CD4-positive, alpha-beta T cell treated with Interleukin-10 for 1 hour (primary cell): ENCODE measurements around the gene IFNAR1.
A peak's percentile ranks its signal among the peaks of the same experiment; 100 is the strongest.
"Not testable (repeated sequence)": the region's sequence is repeated elsewhere in the genome, so short reads cannot be mapped to it uniquely, and the experiment has no call there.

ENCODE experiments used
- DNase-seq: peaks from one replicate; pipeline ENCODE4 v3.0.0-alpha.2; 2020

IFNAR1 gene

DNA sequence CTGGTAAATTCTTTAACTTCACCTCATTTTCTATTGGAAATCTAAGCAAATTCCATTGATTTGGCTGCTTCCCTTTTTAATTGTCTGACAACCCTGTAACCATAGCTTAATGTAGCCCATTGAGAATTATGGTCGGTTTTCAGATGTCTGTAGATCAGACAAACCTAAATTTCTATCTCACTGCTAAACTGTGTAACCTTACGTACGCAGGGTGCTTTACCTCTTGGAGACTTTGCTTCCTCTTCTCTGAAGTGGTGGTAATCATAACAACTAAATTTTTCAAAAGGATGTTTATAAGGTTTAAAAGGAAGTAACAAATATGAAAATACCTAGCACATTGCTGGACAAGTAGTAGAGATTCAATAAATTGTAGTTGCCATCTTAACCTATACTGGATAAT lies 25.9 kb downstream of the IFNAR1 start:
- no peak for DNase-seq

DNA sequence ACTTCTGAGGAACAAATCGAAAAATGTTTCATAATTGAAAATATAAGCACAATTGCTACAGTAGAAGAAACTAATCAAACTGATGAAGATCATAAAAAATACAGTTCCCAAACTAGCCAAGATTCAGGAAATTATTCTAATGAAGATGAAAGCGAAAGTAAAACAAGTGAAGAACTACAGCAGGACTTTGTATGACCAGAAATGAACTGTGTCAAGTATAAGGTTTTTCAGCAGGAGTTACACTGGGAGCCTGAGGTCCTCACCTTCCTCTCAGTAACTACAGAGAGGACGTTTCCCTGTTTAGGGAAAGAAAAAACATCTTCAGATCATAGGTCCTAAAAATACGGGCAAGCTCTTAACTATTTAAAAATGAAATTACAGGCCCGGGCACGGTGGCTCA lies 30.6 kb downstream of the IFNAR1 start:
- no peak for DNase-seq

DNA sequence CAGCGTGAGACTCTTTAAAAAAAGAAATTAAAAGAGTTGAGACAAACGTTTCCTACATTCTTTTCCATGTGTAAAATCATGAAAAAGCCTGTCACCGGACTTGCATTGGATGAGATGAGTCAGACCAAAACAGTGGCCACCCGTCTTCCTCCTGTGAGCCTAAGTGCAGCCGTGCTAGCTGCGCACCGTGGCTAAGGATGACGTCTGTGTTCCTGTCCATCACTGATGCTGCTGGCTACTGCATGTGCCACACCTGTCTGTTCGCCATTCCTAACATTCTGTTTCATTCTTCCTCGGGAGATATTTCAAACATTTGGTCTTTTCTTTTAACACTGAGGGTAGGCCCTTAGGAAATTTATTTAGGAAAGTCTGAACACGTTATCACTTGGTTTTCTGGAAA lies 31.2 kb downstream of the IFNAR1 start:
- DNase-seq, result no peak

DNA sequence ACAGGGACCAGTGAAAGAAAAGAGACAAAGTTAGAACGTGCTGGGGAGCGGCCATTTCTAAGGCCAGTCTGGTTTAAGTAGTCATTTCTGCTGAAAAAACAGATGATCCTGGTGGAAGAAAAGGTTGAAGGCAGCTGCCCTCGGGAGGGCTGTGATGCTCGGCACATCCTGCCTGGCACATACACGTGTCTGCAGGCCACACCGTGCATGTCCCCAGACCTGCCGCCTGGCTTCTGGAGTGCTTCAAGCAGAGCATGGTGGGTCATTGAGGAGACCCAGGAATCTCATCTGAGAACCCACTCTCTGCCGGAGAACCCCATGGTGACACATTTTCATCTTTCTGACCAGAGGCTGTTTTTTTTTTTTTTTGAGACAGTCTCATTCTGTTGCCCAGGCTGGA lies 32.4 kb downstream of the IFNAR1 start:
- no peak for DNase-seq

DNA sequence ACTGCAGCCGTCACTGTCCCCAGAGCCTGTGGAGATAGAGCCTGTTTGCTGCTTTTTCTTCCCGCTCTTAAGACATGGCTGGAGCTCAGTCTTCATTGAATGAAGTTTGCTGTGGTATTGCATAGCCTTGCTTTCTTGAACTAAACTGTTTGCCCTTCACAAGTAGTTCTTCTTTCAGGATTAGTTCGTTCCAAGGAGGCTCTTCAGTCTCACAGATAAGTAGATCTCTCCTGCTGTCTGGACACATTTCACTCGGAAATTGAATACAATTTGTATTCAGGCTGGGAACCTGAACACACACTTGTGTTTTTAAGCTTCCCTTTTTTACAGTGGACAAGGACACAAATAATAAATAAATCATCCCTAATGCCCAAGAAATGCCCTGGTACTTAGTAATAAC lies 34.7 kb downstream of the IFNAR1 start:
- DNase-seq, result no peak

DNA sequence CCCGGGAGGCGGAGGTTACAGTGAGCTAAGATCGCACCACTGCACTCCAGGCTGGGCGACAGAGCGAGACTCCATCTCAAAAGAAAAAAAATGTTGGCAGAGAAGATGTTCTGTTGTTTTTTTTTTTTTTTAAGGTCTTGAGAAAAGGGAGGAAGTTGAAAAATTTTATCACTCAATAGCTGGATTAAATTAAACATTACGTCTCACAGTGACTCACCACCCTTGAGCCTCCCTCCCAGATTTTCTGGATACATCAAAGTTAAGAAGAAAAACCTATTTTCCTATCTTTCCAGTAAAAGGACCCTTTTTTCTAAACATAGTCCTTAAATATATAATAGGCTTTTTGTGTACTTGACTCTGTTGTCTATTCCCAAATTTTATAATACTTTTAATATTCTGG lies 35.5 kb downstream of the IFNAR1 start:
- no peak for DNase-seq

DNA sequence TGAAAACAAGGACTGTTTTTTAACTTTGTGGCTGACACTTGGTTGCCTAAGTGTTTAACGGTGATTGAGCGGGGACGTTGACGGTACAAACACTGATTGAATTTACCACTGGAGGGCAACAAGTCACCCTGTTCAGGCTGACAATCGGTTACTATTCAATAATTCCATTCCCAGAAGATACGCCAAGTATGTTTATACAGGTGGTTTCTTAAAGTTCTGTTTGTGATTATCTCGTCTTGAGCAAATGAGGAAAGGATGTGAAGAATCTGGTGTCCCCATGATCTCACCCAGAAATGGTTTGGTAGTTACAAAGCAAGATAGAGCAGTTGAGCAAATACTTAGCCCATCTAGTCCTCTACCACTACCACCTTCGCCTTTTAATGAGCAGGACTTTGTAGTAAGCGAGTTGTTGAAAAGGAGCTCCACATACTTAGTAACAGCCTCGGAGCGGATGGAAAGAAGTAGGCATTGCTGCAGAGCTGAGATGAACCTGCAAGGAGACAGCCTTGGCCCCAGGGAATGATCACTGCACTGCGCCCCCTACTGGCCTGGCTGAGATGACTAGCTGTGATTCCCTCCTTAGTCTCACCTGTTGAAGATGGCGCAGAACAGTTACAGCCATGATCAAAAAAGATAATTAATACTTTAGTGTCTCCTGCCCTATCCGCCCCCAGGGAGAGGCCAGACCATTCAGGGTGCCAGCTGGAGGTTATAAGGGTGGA lies 36.3 kb downstream of the IFNAR1 start:
- DNase-seq, result peak; percentile 88

DNA sequence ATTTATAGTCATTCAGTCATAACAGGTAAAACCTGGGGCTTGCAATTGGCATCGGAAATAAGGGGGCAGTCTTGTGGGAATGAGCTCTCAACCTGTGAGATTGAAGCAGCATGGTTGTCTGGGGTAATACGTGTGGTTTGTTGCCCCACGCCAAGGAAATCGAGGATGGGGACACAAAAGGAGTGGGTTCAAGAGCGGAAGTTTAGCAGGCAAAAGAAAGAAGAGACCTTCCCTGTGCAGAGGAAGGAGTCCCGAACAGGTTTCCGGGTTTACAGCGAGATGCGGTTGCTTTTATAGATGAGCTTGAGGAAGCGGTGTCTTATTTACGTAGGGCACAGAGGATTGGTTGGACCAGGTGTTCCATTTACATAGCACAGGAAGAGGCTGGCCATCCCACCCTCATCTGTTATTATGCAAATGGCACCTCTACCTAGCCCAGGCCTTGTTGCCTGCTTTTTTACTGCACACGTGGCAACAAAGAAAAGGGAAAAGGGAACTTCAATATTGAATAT lies 37.3 kb downstream of the IFNAR1 start:
- DNase-seq, result peak; percentile 88

DNA sequence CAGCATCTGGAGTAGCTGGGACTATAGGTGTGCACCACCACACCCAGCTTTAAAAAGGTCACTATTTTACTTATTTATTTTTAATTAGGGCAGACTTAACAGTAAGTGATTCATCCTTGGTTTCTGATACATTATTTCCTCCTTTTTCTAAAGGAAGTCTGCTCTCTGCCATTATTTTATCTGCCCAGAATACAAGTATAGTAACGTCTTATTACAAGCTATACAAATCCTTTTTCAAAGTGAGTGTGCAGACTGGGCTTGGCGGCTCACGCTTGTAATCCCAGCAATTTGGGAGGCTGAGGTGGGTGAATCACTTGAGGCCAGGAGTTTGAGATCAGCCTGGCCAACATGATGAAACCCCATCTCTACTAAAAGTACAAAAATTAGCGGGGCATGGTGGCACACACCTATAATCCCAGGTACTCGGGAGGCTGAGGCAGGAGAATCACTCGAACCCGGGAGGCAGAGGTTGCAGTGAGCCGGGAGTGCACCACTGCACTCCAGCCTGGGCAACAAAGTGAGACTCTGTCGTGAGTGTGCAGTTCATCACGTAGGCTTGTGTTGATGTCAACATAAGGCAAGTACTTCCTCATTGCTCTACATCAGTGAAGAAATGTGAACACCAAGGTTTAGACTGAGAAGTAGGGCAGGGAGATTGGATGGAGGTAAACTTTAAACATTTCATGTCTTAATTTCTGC lies 39.3 kb downstream of the IFNAR1 start:
- DNase-seq, result not testable (repeated sequence)

DNA sequence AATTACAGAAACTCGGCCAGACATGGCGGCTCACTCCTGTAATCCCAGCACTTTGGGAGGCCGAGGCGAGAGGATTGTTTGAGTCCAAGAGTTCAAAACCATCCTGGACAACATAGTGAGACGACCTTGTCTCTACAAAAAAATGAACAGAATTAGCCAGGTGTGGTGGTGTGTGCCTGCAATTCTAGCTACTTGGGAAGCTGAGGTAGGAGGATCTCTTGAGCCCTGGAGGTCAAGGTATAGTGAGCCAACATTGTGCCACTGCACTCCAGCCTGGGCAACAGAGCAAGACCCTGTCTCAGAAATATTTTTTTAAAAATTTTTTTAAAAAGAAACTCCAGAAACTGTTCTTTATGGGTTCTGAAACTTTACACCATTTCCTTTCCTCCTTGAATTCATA lies 40.1 kb downstream of the IFNAR1 start:
- no peak for DNase-seq

DNA sequence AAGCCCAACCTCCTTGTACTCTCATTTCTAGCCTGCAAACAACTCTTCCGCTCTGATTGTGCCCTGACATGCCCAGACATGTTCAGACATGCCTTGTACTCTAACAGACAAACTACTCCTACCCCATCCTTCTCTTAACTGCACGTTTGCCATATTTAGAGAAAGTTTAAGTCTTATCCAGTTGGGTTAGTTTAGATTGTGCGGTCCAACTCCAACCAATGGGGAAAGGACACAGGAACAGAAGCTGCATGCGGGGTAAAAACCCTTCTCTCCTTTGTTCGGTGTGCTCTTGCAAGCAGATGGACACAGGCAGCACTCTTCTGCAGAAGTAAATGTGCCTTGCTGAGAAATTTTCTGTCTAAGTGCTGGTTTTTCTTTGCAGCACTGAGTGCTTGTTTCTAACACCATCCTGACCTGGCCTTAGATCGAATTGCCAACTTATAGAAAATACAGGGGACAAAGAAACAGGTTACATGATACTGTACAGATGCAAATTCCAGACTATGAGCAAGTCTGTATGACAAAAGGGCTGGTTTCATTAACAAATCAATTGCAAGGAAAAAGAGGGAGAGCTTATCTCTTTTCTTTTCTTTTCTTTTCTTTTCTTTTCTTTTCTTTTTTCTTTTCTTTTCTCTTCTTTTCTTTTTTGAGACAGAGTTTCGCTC lies 42.7 kb downstream of the IFNAR1 start:
- no peak for DNase-seq

DNA sequence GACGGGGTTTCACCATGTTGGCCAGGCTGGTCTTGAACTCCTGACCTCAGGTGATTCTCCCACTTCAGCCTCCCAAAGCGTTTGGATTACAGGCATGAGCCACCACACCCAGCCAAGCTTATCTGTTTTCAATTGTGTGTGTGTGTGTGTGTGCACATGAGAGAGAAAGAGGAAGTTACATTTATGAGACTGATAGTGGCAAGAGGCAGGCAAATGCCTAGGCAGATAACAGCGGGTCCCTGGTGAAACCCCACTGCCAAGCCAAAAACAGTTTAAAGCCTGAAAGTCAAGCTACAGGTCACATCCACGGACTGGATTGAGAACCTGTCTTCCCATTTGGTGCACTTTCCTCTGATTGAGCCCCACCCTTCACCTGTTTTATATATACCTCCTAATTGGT lies 43.4 kb downstream of the IFNAR1 start:
- DNase-seq, result no peak

DNA sequence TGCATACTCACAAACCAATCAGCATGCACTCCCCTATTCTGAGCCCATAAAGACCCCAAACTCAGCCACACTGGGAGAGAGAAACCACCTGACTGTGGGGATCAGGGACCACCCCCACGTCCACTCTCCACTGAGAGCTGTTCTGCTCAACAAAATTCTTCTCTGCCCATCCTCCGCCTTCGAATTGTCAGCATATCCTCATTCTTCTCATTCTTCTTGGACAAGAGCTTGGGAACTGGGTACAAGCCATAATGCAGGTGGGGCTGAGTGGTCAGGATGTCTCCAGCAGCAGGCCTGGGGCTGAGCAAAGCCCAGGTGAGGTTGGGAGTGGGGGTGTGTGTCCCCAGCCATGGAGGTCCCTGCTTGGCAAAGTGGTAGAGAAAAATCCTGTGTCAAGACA lies 43.8 kb downstream of the IFNAR1 start:
- DNase-seq, result no peak

DNA sequence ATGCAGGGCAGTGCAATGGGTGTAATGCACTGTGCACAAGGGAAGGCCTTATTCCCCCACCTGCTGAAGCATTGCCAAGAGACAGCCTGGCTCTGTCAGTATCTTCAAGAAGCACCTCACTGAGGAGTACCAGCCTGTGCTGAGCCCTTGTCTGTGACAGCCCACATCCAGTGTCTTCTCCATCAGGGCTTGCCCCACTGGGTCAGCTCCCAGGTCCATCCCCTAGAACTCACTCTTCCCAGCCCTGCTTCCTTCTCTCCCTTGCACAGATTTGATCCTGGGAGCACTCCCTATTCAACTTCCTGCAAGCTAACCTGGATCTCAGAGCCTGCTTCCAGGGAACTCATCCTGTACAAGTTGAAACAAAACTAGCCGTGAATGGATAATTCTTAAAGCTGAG lies 44.8 kb downstream of the IFNAR1 start:
- DNase-seq, result no peak

DNA sequence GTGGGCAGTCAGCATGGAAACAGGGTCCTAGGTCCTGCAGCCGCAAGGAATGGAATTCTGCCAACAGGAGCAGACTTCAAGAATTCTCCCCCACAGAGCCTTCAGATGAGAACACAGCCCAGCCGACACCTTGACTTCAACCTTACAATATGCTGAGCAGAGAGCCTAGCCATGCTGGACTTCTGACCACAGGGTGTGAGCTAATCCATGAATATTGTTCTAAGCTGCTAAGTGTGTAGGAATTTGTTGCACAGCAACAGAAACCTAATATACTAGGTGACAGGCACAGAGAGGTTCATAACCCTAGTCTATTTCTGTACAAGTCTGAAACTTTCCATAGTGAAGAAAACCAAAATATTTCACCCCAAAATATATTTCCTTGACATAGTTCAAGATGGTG lies 45.5 kb downstream of the IFNAR1 start:
- DNase-seq, result no peak

DNA sequence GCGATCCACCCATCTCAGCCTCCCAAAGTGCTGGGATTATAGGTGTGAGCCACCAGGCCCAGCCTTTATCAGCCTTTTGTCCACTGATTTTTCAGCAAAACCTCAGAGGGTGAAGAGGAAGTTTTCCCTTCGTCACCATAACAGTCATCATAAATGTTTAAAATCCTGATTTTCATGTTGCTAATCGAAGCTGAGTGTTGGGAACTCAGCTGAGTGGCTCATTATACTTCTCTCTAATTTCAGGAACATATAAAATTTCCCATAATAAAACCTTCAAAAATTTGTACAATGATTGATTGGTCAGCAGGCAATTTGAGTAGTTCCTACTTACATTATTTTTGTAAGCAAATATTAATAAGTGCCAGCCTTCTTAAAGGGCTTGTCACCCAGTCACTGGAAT lies 46.6 kb downstream of the IFNAR1 start:
- DNase-seq, result no peak

DNA sequence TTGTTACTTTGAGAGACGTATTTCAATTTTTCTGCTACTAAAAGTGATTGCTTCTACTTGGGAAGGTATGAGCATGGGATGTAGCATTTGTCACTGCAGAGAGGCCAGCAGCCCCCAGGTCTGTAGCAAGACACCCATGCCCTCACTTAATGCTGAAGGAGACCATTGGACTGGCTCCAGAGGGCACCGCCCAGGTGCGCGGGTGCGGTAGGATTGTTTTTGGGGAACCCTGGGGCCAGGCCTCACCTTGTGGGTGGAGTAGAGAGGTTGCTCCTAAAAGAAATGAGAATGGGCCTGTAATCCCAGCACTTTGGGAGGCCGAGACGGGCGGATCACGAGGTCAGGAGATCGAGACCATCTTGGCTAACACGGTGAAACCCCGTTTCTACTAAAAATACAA lies 47.8 kb downstream of the IFNAR1 start:
- no peak for DNase-seq

DNA sequence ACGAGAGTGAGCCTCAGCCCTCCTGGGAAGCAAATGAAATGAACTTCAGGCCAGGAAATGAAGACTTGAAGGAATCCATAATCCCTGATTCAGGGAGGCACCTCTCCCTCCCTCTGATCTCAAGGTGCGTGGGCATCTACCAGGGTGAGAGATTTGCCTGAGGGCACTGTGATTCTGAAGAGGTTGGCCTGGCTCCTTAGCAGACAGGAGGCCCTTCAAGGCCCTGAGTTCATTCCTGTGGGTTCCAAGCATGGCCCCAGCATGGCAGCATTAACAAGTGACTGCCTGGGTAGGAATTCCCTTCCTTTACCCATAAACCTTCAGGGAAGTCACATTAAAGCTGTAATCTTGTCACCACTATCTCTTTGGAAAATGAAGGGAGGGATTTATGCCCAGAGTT lies 48.7 kb downstream of the IFNAR1 start:
- DNase-seq, result no peak

DNA sequence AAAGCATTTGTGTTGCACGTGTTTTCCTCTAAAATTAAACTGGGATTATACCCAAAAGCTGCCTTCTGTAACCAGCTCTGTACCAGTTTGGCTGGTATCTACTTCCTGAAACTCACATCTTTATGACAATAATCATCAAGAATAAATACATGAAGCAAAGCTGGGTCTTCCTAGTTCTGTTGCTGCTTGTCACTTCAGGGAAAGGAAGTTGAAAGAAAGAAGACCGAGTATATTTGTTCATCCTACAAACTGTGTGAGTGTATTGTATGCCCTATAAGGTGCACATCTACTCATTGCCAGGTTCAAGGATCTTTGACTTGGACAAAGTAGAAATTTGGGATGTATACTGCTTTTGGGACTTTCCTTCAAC lies 49.3 kb downstream of the IFNAR1 start:
- DNase-seq, result no peak

DNA sequence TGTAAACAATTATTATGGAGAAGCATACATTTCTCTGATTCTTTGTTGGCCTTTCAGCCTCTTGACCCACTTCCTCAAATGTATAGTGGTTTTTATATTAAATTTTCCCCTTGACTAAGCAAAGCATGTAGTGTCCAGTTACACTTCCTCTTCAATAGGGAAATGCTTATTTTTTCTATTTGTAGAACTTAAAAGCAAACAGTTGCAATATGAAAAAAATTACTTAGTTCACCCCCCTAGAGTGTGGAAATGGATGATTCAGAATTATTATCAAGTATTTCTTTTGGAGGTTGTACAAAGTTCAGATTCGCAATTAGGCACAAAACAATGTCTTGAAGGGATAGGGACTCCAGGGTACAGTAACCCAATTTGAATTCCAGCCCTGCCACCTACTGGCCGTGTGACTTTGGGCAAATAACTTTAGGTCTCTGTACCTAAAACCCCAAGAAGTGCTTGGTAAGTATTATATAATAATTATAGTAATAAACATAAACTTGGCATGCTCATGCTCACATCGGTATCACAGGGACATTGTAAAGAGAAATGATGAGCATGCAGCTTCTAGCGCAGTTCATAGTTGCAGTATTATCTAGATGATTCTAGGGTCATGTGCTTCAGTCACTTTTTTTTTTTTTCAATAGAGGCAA lies 49.8 kb downstream of the IFNAR1 start:
- peak; percentile 73 for DNase-seq

DNA sequence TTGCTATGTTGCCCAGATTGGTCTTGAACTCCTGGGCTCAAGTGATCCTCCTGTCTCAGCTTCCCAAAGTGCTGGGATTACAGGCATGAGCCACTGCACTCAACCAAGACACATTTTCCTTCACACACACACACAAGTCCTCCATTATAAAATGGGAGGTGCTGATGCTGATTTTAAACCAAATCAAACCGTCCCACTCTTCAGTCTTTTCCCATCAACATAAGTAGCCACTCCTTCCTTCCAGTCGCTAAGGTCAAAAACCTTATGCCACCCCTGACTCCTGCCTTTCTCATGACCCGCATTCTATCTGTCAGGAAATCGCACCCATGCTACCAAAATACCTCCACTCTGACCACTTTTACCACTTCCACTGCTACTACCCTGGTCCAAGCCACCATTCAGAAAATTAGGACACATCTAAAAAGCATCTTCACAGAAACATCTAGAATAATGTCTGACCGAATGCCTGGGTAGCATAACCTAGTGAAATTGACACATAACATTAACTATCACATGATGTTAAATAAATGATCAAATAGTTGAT lies 50.4 kb downstream of the IFNAR1 start:
- no peak for DNase-seq

DNA sequence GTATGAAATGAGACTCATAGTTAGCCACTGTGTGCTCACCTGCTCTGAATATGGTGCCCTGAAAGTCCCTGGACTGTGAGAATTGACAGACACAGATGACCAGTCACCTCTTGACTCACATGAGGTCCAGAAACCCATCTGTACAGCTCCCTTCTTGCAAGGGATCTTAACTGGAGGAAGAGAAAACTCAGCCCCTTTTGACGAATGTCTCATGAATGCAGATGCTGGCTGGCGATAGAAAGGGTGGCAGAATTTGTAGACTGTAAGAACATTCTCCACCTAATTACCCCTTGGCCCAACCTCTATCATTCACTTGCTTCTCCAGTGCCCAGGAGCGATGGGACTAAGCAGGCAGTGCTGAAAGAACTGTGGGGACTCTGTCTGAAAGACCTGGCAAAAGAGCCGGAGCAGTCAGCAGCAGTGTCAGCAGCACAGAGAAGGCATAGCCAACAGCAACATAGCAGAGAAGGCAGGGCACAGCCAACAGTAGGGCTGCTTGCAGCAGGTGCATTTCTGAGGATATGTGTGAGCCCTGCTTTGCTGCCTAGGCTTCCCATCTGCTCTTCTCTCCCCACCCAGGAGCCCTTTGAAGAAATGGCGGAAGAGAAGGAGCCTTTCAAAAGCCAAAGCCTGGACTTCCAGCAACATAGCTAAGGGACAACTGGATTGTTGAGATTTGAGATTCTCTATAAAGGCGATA lies 52.6 kb downstream of the IFNAR1 start:
- DNase-seq, result no peak

DNA sequence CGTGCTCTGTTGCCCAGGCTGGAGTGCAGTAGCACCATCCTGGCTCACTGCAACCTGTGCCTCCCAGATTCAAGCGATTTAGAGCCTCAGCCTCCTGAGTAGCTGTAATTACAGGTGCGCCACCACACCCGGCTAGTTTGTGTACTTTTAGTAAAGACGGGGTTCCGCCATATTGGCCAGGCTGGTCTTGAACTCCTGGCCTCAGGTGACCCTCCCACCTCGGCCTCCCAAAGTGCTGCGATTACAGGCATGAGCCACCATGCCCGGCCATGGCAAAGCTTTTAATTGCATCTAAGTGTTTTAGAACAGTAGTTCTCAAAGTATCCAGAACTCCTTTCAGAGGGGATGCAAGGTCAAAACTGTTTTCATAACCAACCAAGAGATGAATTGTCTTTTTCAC lies 53.3 kb downstream of the IFNAR1 start:
- no peak for DNase-seq
